SK-N-MC (cell line): ENCODE data around the gene DNAH8.

Experiments used
- EZH2 ChIP-seq: fragments of 200-600 bp; sonication (generic); IDR thresholded peaks from one replicate; pipeline ENCODE4 v1.6.1; 2017; ENCODE audit warnings: antibody characterized with exemption
- POLR2AphosphoS5 ChIP-seq: IDR thresholded peaks from 2 replicates; pipeline ENCODE4 v1.6.1; 2012; ENCODE audit warnings: mild to moderate bottlenecking, low read depth, low read length, borderline replicate concordance

GRCh38 chr6:38975621-38976049 lies 260.5 kb downstream of the DNAH8 start:
- TF ChIP-seq POLR2AphosphoS5 (no peak), EZH2 (no peak)
